Hepatocyte (in vitro differentiated cells): ENCODE results near the gene CHST15.

Experiments
- EZH2phosphoT487 ChIP-seq: fragments of 200-600 bp; sonication (generic); IDR thresholded peaks from one replicate; pipeline ENCODE4 v1.6.1; 2018; ENCODE audit warnings: antibody characterized with exemption, mild to moderate bottlenecking, low read depth, moderate library complexity; ENCODE audit not compliant: unreplicated experiment, severe bottlenecking
- TF ChIP-seq, protein P1 (sequence below): fragments of 200-600 bp; sonication (generic); IDR thresholded peaks from 2 replicates; pipeline ENCODE4 v1.5.1; 2016; ENCODE audit warnings: antibody characterized with exemption, mild to moderate bottlenecking; ENCODE audit not compliant: poor library complexity

DNA sequence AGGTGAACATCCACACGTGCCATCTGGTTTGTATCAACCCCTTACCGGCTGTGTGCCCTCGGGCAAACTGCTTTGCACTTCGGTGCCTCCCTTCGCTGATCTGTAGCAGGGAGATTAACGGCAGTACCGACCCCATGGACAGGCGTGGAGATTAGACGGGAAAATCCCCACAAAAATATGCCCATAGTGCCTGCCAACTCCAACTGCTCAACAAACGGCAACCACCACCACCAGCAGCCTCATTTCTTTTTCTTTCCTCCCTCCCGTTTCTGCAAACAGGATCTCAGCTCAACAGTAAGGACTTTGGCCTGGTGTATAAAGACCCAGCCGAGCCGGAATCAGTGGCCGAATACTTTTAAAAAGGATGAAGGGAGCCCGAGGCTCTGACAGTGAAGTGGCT is 31.0 kb downstream of the CHST15 start:
- TF ChIP-seq, protein P1, sequence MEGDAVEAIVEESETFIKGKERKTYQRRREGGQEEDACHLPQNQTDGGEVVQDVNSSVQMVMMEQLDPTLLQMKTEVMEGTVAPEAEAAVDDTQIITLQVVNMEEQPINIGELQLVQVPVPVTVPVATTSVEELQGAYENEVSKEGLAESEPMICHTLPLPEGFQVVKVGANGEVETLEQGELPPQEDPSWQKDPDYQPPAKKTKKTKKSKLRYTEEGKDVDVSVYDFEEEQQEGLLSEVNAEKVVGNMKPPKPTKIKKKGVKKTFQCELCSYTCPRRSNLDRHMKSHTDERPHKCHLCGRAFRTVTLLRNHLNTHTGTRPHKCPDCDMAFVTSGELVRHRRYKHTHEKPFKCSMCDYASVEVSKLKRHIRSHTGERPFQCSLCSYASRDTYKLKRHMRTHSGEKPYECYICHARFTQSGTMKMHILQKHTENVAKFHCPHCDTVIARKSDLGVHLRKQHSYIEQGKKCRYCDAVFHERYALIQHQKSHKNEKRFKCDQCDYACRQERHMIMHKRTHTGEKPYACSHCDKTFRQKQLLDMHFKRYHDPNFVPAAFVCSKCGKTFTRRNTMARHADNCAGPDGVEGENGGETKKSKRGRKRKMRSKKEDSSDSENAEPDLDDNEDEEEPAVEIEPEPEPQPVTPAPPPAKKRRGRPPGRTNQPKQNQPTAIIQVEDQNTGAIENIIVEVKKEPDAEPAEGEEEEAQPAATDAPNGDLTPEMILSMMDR = no peak
- no peak for TF ChIP-seq EZH2phosphoT487
